Liver (tissue), 9 donors: ENCODE data around the gene SETD1A. TPM values are rescaled to one million over a fixed set of nuclear protein-coding genes. Genes with fewer than 3 reads are reported as not detected.

Source experiments
- DNase-seq: peaks from one replicate; pipeline ENCODE4 v3.0.0-alpha.2; 2017; ENCODE audit warnings: low spot score
- H3K27ac ChIP-seq, 2 donors: one replicate each; pipeline ENCODE4 v1.7.0; 2013; ENCODE audit warnings: inconsistent platforms in 2 of 2, low read length in 2 of 2, control low read depth in 1 of 2, low read depth in 1 of 2, mild to moderate bottlenecking in 1 of 2
- H3K27me3 ChIP-seq, 4 donors: one replicate each; pipeline versions ENCODE4 v1.6.1 to v1.7.0; 2013; ENCODE audit warnings: low read length in 3 of 4, inconsistent platforms in 1 of 4, mild to moderate bottlenecking in 1 of 4, moderate library complexity in 1 of 4; ENCODE audit not compliant: control insufficient read depth in 4 of 4, insufficient read depth in 4 of 4
- H3K36me3 ChIP-seq, 4 donors: one replicate each; pipeline versions ENCODE4 v1.6.1 to v1.7.0; 2013; ENCODE audit warnings: low read length in 3 of 4, mild to moderate bottlenecking in 3 of 4, low read depth in 1 of 4, moderate library complexity in 1 of 4; ENCODE audit not compliant: control insufficient read depth in 4 of 4, insufficient read depth in 3 of 4
- H3K4me1 ChIP-seq, 4 donors: one replicate each; pipeline versions ENCODE4 v1.6.1 to v1.7.0; 2013; ENCODE audit warnings: low read length in 3 of 4, mild to moderate bottlenecking in 3 of 4, moderate library complexity in 1 of 4; ENCODE audit not compliant: control insufficient read depth in 4 of 4, insufficient read depth in 4 of 4
- H3K4me3 ChIP-seq, 3 donors: one replicate each; pipeline versions ENCODE4 v1.6.1 to v1.7.0; 2013; ENCODE audit warnings: low read length in 3 of 3, control low read depth in 1 of 3, low read depth in 1 of 3, mild to moderate bottlenecking in 1 of 3
- H3K9ac ChIP-seq, 2 donors: one replicate each; pipeline ENCODE4 v1.7.0; 2013; ENCODE audit warnings: low read length in 2 of 2, mild to moderate bottlenecking in 2 of 2, moderate library complexity in 2 of 2, control low read depth in 1 of 2, low read depth in 1 of 2
- H3K9me3 ChIP-seq, 4 donors: one replicate each; pipeline versions ENCODE4 v1.6.1 to v1.7.0; 2013; ENCODE audit warnings: low read length in 3 of 4; ENCODE audit not compliant: control insufficient read depth in 4 of 4
- ATF3 ChIP-seq: IDR thresholded peaks from 2 replicates; pipeline ENCODE4 v1.6.1; 2016; ENCODE audit warnings: antibody characterized with exemption
- CTCF ChIP-seq: fragments of 150-350 bp; IDR thresholded peaks from 2 replicates; pipeline ENCODE4 v1.5.1; 2017; ENCODE audit warnings: improper control_type of control experiment, low read depth, low read length; ENCODE audit not compliant: missing input control
- EGR1 ChIP-seq, 2 donors: IDR thresholded peaks; 2 replicates each; pipeline ENCODE4 v1.6.1; 2016 to 2018; ENCODE audit warnings: antibody characterized with exemption in 2 of 2, low read depth in 2 of 2
- FOXA1 ChIP-seq: IDR thresholded peaks from 2 replicates; pipeline ENCODE4 v1.6.1; 2016; ENCODE audit warnings: antibody characterized with exemption
- FOXA2 ChIP-seq: IDR thresholded peaks from 2 replicates; pipeline ENCODE4 v1.6.1; 2016; ENCODE audit warnings: antibody characterized with exemption
- GABPA ChIP-seq, 2 donors: IDR thresholded peaks in 1 of 2; conservative IDR thresholded peaks in 1 of 2; 2 replicates each; pipeline ENCODE4 v1.6.1; 2016; ENCODE audit warnings: antibody characterized with exemption in 2 of 2, mild to moderate bottlenecking in 1 of 2, moderate library complexity in 1 of 2
- HNF4A ChIP-seq, 2 donors: conservative IDR thresholded peaks; 2 replicates each; pipeline ENCODE4 v1.6.1; 2016; ENCODE audit warnings: antibody characterized with exemption in 2 of 2, mild to moderate bottlenecking in 2 of 2
- HNF4G ChIP-seq: IDR thresholded peaks from 2 replicates; pipeline ENCODE4 v1.6.1; 2016; ENCODE audit warnings: antibody characterized with exemption
- JUND ChIP-seq, 2 donors: IDR thresholded peaks; 2 replicates each; pipeline ENCODE4 v1.6.1; 2016; ENCODE audit warnings: antibody characterized with exemption in 2 of 2
- MAX ChIP-seq: IDR thresholded peaks from 2 replicates; pipeline ENCODE4 v1.6.1; 2016; ENCODE audit warnings: antibody characterized with exemption
- NR2F2 ChIP-seq: IDR thresholded peaks from 2 replicates; pipeline ENCODE4 v1.6.1; 2016; ENCODE audit warnings: antibody characterized with exemption
- RAD21 ChIP-seq, 2 donors: IDR thresholded peaks; 2 replicates each; pipeline ENCODE4 v1.6.1; 2016; ENCODE audit warnings: antibody characterized with exemption in 2 of 2, mild to moderate bottlenecking in 2 of 2
- REST ChIP-seq: IDR thresholded peaks from 2 replicates; pipeline ENCODE4 v1.6.1; 2016; ENCODE audit warnings: antibody characterized with exemption, mild to moderate bottlenecking
- RXRA ChIP-seq, 2 donors: IDR thresholded peaks; 2 replicates each; pipeline ENCODE4 v1.6.1; 2017 to 2018; ENCODE audit warnings: antibody characterized with exemption in 2 of 2, mild to moderate bottlenecking in 1 of 2
- SP1 ChIP-seq: IDR thresholded peaks from 2 replicates; pipeline ENCODE4 v1.6.1; 2018; ENCODE audit warnings: antibody characterized with exemption, mild to moderate bottlenecking
- TAF1 ChIP-seq: conservative IDR thresholded peaks from 2 replicates; pipeline ENCODE4 v1.6.1; 2016; ENCODE audit warnings: antibody characterized with exemption, mild to moderate bottlenecking
- YY1 ChIP-seq: IDR thresholded peaks from 2 replicates; pipeline ENCODE4 v1.6.1; 2016; ENCODE audit warnings: antibody characterized with exemption, mild to moderate bottlenecking
- ZBTB33 ChIP-seq: IDR thresholded peaks from 2 replicates; pipeline ENCODE4 v1.6.1; 2016; ENCODE audit warnings: antibody characterized with exemption
- WGBS: extraction: QIAGEN DNeasy Blood & Tissue Kit; methylation state at CpG from one replicate; pipeline ENCODE4 v1.1.7; 2013; 5-methylcytosine and 5-hydroxymethylcytosine counted together
- polyA plus RNA-seq, 2 donors: library from polyadenylated mRNA; stranded (reverse) in 1 of 2; unstranded in 1 of 2; fragments of 200-250 nt in 1 of 2; fragments of >200 nt in 1 of 2; fragmentation: Nextera tagmentation in 1 of 2; extraction: Ambion mirVana in 1 of 2; gene quantifications; one replicate each; pipeline versions ENCODE4 v1.2.1 to v1.2.3, GENCODE V29; 2013 to 2015
- total RNA-seq, 2 donors: library from RNA; depleted of rRNA; stranded (reverse); fragments of >200 nt; gene quantifications; one replicate each; pipeline ENCODE4 v1.2.3, GENCODE V29; 2014
- donor health status: healthy.
- donor health status: healthy.
- donor health status: healthy.
- donor health status: healthy.
- donor health status: healthy.

Gene SETD1A
- total and polyA plus RNA-seq, 4 donors: 2.7 to 4.9 (median 3.7) TPM

GRCh38 chr16:30967795-30968194 is 10.2 kb downstream of the SETD1A start:
- DNase-seq: no peak
- peaks cover 30 to 77% (median 52%) of the 10 kb centered on the region in 4 donors for H3K36me3 ChIP-seq
- H3K9ac ChIP-seq: no peak overlapping the region
- H3K27ac ChIP-seq: no peak overlapping the region
- H3K4me3 ChIP-seq: no peak overlapping the region
- WGBS: 96% methylated on average over 4 of the region's 4 CpGs
- no peaks in the 10 kb centered on the region for H3K9me3 ChIP-seq
- H3K27me3 ChIP-seq: no peaks in the 10 kb centered on the region
- TF ChIP-seq RAD21 (IDR thresholded peaks at IDR 0.05): no peak
- no peak for TF ChIP-seq MAX
- no peak for TF ChIP-seq YY1
- no peak for TF ChIP-seq HNF4G
- no peak for TF ChIP-seq HNF4A (conservative IDR thresholded peaks at IDR 0.05)
- no peak for TF ChIP-seq SP1
- no peak for TF ChIP-seq EGR1 (IDR thresholded peaks at IDR 0.05; ENCODE audit: low read depth in 2 of 2)
- TF ChIP-seq JUND (IDR thresholded peaks at IDR 0.05): no peak
- no peak for TF ChIP-seq ATF3
- TF ChIP-seq FOXA1: no peak
- no peak for TF ChIP-seq REST
- TF ChIP-seq TAF1: no peak
- no peak for TF ChIP-seq GABPA (IDR thresholded peaks at IDR 0.05 in 1 of 2, conservative IDR thresholded peaks at IDR 0.05 in 1 of 2)
- no peak for TF ChIP-seq NR2F2
- TF ChIP-seq FOXA2: no peak
- TF ChIP-seq ZBTB33: no peak
- TF ChIP-seq CTCF: no peak
- TF ChIP-seq RXRA (IDR thresholded peaks at IDR 0.05): no peak
- no peaks in the 10 kb centered on the region for H3K4me1 ChIP-seq
